ENCODE results near the gene HDAC5.

DNA sequence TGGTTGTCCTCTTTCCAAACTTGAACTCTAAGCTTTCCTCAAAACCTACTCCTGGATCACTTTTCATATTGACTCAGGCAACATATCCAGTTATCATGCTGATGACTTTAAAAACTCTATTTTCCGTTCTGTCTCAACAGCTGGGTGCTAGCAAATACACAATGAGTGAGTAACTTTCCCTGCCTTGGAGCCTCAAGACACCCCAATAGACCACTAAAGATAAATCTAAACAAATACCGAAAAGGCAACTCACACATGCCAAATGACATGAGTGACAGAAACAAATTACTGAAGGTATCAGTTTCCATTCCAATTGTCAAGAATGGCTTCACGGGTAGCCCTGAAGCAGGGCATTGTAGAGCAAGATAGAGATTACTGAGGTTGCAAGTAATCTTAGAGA lies 93.0 kb downstream of the HDAC5 start:
- TF ChIP-seq POLR2A (IDR thresholded peaks at IDR 0.05), result no peak
- TF ChIP-seq, protein P1, sequence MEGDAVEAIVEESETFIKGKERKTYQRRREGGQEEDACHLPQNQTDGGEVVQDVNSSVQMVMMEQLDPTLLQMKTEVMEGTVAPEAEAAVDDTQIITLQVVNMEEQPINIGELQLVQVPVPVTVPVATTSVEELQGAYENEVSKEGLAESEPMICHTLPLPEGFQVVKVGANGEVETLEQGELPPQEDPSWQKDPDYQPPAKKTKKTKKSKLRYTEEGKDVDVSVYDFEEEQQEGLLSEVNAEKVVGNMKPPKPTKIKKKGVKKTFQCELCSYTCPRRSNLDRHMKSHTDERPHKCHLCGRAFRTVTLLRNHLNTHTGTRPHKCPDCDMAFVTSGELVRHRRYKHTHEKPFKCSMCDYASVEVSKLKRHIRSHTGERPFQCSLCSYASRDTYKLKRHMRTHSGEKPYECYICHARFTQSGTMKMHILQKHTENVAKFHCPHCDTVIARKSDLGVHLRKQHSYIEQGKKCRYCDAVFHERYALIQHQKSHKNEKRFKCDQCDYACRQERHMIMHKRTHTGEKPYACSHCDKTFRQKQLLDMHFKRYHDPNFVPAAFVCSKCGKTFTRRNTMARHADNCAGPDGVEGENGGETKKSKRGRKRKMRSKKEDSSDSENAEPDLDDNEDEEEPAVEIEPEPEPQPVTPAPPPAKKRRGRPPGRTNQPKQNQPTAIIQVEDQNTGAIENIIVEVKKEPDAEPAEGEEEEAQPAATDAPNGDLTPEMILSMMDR (IDR thresholded peaks at IDR 0.05), result no peak

Data from adrenal gland (tissue), 5 donors.